Ovary (tissue), 3 donors: ENCODE measurements around the gene HADHA.

Source experiments
- EP300 ChIP-seq: sonication (generic); formaldehyde crosslinking; IDR thresholded peaks from one replicate; pipeline ENCODE4 v1.6.1; 2017; ENCODE audit warnings: antibody characterized with exemption
- TF ChIP-seq, protein P1 (sequence below), 3 donors: fragments of 450-650 bp in 2 of 3; fragments of 200-600 bp in 1 of 3; IDR thresholded peaks; one replicate each; pipeline versions ENCODE4 v1.5.1 to v1.8.0; 2016 to 2022; ENCODE audit warnings: antibody characterized with exemption in 3 of 3, mild to moderate bottlenecking in 1 of 3
- donor health status: DM: no; HTN: no; CAD: no.

DNA sequence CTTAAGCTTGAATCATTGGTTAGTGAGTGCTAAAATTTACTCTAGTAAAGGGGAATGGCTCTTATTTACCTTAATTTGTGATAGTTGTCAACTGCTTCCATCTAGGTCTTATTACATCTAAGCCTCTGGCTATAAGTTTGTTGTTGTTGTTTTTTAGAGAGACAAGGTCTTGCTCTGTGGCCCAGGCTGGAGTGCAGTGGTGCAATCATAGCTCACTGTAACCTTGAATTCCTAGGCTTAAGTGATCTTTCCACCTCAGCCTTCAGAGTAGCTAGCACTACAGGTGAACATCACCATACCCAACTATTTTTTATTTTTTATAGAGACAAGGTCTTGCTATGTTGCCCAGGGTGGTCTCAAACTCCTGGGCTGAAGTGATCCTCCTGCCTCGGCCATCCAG, 6.6 kb downstream of the HADHA start:
- TF ChIP-seq EP300, result no peak
- TF ChIP-seq, protein P1, sequence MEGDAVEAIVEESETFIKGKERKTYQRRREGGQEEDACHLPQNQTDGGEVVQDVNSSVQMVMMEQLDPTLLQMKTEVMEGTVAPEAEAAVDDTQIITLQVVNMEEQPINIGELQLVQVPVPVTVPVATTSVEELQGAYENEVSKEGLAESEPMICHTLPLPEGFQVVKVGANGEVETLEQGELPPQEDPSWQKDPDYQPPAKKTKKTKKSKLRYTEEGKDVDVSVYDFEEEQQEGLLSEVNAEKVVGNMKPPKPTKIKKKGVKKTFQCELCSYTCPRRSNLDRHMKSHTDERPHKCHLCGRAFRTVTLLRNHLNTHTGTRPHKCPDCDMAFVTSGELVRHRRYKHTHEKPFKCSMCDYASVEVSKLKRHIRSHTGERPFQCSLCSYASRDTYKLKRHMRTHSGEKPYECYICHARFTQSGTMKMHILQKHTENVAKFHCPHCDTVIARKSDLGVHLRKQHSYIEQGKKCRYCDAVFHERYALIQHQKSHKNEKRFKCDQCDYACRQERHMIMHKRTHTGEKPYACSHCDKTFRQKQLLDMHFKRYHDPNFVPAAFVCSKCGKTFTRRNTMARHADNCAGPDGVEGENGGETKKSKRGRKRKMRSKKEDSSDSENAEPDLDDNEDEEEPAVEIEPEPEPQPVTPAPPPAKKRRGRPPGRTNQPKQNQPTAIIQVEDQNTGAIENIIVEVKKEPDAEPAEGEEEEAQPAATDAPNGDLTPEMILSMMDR (IDR thresholded peaks at IDR 0.05), result no peak
